GM18867 (cell line): ENCODE data around the gene PPDPF.
"Not testable (repeated sequence)": the region's sequence is repeated elsewhere in the genome, so short reads cannot be mapped to it uniquely, and the experiment has no call there.

Source experiments
- ATAC-seq: cut with Tn5 transposase; IDR thresholded peaks from one replicate; pipeline ENCODE4 v1.9.1; 2021; ENCODE audit warnings: mild to moderate bottlenecking, moderate library complexity; ENCODE audit not compliant: unreplicated experiment

Gene PPDPF

GRCh38 chr20:63499338-63499969, 21.1 kb upstream of the PPDPF start:
- no peak for ATAC-seq

GRCh38 chr20:63500151-63500901, 20.2 kb upstream of the PPDPF start:
- ATAC-seq: no peak

GRCh38 chr20:63500902-63501817, 19.4 kb upstream of the PPDPF start:
- ATAC-seq: no peak

- ATAC-seq: no peak
These were observed 18.5 kb upstream of the PPDPF start for GRCh38 chr20:63501818-63502670.

- ATAC-seq: no peak
These were observed 17.8 kb upstream of the PPDPF start for GRCh38 chr20:63502671-63503172.

- ATAC-seq: no peak
These were observed 17.0 kb upstream of the PPDPF start for GRCh38 chr20:63503524-63503923.

GRCh38 chr20:63504642-63505041, 15.9 kb upstream of the PPDPF start:
- no peak for ATAC-seq

GRCh38 chr20:63505281-63505680, 15.3 kb upstream of the PPDPF start:
- no peak for ATAC-seq

- ATAC-seq: no peak
These were observed 14.8 kb upstream of the PPDPF start for GRCh38 chr20:63505723-63506122.

- no peak for ATAC-seq
These were observed 13.4 kb upstream of the PPDPF start for GRCh38 chr20:63507083-63507743.

- no peak for ATAC-seq
These were observed 12.3 kb upstream of the PPDPF start for GRCh38 chr20:63508072-63508768.

- no peak for ATAC-seq
These were observed 11.4 kb upstream of the PPDPF start for GRCh38 chr20:63509088-63509564.

GRCh38 chr20:63513207-63513606, 7.4 kb upstream of the PPDPF start:
- no peak for ATAC-seq

- not testable (repeated sequence) for ATAC-seq
These were observed 6.0 kb upstream of the PPDPF start for GRCh38 chr20:63514520-63514919.

- no peak for ATAC-seq
These were observed 2.9 kb upstream of the PPDPF start for GRCh38 chr20:63517376-63518309.

- ATAC-seq: no peak
These were observed 2.2 kb upstream of the PPDPF start for GRCh38 chr20:63518351-63518861.

GRCh38 chr20:63518946-63519667, 1.5 kb upstream of the PPDPF start:
- no peak for ATAC-seq
